Stomach (tissue), 4 donors: ENCODE results near the gene ZGLP1.

ENCODE experiments used
- POLR2A ChIP-seq, 4 donors: fragments of 450-650 bp; IDR thresholded peaks; one replicate each; pipeline ENCODE4 v1.6.1; 2016; ENCODE audit warnings: antibody characterized with exemption in 4 of 4, control low read depth in 2 of 4, mild to moderate bottlenecking in 1 of 4, moderate library complexity in 1 of 4
- TF ChIP-seq, protein P1 (sequence below), 7 experiments: fragments of 450-650 bp in 4 of 7; fragments of 200-600 bp in 3 of 7; sonication (generic) in 3 of 7; IDR thresholded peaks; one replicate each; pipeline ENCODE4 v1.5.1; 2016 to 2019; ENCODE audit warnings: antibody characterized with exemption in 7 of 7, control low read depth in 2 of 7, mild to moderate bottlenecking in 1 of 7

DNA sequence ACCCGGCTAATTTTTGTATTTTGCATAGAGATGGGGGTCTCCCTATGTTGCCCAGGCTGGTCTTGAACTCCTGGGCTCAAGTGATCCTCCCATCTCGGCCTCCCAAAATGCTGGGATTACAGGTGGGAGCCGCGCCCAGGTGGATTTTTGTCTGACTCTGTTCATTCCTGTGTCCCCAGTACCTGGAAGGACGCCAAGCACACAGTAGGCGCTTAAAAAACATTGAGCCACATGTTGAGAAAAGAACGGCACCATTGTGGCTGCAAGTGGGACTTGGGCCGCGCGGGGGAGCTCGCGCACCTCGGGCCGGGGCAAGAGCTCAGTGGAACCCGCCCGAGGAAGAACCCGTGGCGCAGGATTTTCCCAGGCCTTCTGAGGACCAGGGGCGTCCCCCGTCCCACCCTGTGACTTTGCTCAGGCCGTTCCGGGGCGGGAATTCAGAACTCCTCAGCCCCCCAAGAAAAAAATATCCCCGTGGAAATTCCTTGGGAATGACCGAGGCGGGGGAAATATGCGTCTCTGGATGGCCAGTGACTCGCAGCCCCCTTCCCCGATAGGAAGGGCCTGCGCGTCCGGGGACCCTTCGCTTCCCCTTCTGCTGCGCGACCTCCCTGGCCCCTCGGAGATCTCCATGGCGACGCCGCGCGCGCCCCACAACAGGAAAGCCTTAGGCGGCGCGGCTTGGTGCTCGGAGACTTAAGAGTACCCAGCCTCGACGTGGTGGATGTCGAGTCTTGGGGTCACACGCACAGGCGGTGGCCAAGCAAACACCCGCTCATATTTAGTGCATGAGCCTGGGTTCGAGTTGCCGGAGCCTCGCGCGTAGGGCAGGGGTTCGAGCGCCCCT is 40.1 kb downstream of the ZGLP1 start:
- no peak for TF ChIP-seq POLR2A (IDR thresholded peaks at IDR 0.05)
- TF ChIP-seq, protein P1, sequence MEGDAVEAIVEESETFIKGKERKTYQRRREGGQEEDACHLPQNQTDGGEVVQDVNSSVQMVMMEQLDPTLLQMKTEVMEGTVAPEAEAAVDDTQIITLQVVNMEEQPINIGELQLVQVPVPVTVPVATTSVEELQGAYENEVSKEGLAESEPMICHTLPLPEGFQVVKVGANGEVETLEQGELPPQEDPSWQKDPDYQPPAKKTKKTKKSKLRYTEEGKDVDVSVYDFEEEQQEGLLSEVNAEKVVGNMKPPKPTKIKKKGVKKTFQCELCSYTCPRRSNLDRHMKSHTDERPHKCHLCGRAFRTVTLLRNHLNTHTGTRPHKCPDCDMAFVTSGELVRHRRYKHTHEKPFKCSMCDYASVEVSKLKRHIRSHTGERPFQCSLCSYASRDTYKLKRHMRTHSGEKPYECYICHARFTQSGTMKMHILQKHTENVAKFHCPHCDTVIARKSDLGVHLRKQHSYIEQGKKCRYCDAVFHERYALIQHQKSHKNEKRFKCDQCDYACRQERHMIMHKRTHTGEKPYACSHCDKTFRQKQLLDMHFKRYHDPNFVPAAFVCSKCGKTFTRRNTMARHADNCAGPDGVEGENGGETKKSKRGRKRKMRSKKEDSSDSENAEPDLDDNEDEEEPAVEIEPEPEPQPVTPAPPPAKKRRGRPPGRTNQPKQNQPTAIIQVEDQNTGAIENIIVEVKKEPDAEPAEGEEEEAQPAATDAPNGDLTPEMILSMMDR (IDR thresholded peaks at IDR 0.05), result peak in 5 of 7 experiments; percentile 86 to 92 (median 90)
